Activated gamma-delta T cell treated with anti-CD3 and anti-CD28 coated beads, Interleukin-2, amount 50 U/mL, for 16 hours (primary cell): ENCODE measurements around the gene PPP2R5E.

ENCODE experiments used
- DNase-seq: peaks from one replicate; pipeline ENCODE4 v3.0.0-alpha.2; 2020; ENCODE audit warnings: low read depth

Gene PPP2R5E

DNA sequence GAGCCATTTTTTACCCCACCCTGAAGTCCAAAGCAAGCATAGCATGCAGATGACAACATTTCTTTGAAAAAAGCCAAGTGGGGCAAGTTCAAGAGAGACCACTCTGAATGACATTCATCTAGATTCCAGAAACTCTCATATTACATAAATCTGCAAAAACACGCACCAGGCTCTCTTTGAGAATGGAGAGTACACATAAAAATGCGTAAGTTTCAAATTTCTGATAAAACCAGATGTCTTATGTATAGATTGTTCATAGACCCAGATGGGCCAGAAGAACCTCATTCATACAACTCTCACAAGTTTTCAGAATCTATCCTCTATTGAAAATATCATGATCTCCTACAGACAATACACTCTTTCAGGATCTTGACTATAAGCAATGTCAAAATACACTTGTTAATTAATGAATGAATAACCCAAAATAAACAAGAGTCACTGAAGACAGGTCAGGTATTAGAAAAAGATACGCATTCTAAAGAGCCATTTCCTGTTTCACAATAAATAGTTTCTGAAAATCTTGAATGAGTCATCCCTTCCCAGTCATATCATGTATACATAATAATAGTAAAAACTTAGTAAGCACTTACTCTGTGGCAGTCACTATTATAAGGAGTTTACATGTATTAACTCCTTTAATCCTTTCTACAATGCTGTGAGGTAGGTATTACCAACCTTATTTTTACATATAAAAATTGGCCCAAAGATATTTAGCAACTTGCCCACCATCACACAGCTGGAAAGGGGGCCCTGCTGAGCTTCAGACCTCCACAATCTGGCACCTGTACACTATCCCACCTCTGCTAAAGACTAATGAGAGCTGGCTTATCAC, 72.0 kb downstream of the PPP2R5E start:
- DNase-seq, result no peak

GRCh38 chr14:63468294-63468693, 74.9 kb downstream of the PPP2R5E start:
- no peak for DNase-seq

GRCh38 chr14:63467440-63468072, 75.6 kb downstream of the PPP2R5E start:
- no peak for DNase-seq

GRCh38 chr14:63465347-63465746, 77.8 kb downstream of the PPP2R5E start:
- no peak for DNase-seq

- DNase-seq, result no peak
These were observed 82.4 kb downstream of the PPP2R5E start for GRCh38 chr14:63460680-63461369.

DNA sequence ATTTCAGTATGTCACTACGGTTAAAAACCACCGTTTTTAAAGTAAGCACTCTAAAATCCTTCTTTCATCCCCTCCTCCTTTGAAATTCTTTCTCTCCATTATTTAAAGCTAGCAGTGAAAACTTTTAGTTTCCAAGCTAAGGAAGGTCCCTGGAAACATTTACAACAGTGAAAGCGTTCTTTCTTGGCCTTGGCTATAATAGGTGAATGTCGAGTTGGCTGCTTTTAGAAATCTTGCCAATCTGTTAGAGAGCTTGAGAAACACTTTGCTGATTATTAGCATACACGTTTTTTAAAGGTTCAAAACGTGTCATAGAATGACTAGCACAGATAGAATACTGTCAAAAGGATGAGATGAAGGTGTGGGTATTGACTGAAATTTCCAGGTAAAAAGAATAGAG, 83.4 kb downstream of the PPP2R5E start:
- DNase-seq, result no peak

DNA sequence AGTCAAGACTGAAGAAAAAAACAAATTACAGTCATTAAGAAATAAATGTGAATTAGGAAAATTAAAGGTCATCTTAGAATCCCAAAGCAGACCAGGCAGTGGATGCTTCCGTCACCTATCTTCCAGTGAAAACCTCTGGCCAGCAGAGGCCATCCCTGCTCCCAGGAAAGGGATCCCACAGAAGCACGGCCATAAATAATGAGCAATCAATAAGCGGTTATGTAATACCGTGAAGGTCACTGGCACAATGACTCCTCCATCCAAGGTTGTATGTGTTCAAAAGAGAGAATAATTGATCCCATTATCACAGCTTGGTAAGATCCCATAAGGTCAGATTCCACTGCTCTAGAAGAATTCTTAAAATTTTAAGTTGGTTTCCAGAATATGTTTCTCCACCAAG, 85.7 kb downstream of the PPP2R5E start:
- DNase-seq, result no peak

GRCh38 chr14:63454863-63455622, 88.1 kb downstream of the PPP2R5E start:
- no peak for DNase-seq

GRCh38 chr14:63454436-63454835, 88.7 kb downstream of the PPP2R5E start:
- DNase-seq, result no peak

DNA sequence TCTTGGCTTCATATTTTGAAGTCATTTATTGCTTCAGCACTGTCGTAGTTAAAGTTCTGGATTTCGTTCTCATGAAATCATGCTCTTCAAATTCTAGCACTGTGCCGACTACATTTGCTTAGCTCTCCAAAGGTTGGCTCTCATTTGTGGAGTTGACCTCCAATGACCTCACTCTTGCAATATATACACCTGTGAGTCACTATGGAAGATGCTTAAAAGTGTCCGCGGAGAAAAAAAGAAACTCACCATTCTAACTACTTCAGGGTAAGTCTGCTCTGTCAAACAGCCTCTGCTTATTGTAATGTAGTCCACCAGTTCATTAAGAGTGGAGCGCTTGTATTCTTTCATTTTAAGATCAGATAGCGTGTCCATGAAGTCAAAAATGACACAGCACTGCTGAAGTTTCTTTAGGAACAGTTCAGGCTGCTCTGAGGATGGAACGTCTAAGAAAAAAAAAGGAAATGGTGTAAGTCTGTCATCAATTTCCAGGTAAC, 89.7 kb downstream of the PPP2R5E start:
- no peak for DNase-seq

DNA sequence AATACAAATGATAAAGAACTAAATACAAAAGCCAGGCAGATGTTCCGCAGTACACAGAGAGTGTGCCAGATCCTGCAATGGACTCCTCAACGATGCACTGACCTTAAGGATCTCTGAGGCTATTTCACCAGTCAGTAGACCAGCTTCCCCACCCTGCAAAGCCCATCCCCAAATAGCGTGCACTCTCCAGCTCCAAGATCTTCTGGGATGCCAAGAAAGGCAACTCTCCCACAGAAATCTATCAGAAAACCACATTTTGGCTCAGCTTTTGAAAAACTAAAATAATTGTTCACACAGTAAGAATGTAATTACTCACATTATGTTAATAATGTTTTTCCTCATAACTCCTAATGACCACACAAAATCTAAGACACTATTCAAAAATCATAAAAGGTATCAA, 90.4 kb downstream of the PPP2R5E start:
- no peak for DNase-seq

DNA sequence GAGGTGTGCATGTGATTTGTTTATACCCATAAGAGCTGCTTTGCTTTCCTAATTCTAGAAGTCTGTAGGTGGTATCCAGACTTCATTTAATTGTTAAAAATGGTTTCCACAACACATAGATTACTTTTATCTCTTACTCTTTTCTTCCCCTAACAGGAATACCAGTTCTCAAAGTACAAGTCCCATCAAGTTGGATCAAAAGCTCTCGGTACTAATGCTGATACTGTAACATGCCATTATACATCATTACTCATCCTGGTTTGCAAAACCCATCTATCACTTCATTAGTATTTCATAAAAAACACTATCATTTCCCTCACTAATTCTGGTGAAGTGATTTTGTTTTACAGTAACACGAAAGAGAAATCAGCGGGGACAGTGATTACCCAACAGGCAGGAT, 94.3 kb downstream of the PPP2R5E start:
- no peak for DNase-seq

DNA sequence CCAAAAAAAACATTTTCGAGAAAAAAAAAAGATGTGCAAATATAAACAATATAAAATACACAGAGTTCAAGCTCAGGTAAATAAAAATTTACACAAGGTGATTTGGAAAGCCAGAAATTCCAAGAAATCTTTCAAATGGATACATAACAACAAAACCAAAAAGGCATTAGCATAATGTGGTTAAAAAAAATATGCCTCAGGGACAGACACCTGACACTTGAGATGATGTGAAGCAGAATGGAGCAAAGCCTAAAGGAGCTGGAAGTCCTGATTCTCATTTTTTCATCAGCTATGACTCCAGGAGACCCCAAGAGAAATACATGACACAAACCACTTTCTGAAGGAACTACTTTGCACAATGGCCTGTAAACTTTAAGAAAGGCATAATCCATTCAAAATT, 98.6 kb downstream of the PPP2R5E start:
- DNase-seq, result no peak

- DNase-seq, result no peak
These were observed 99.2 kb downstream of the PPP2R5E start for GRCh38 chr14:63443988-63444387.

GRCh38 chr14:63443361-63443760, 99.8 kb downstream of the PPP2R5E start:
- no peak for DNase-seq

DNA sequence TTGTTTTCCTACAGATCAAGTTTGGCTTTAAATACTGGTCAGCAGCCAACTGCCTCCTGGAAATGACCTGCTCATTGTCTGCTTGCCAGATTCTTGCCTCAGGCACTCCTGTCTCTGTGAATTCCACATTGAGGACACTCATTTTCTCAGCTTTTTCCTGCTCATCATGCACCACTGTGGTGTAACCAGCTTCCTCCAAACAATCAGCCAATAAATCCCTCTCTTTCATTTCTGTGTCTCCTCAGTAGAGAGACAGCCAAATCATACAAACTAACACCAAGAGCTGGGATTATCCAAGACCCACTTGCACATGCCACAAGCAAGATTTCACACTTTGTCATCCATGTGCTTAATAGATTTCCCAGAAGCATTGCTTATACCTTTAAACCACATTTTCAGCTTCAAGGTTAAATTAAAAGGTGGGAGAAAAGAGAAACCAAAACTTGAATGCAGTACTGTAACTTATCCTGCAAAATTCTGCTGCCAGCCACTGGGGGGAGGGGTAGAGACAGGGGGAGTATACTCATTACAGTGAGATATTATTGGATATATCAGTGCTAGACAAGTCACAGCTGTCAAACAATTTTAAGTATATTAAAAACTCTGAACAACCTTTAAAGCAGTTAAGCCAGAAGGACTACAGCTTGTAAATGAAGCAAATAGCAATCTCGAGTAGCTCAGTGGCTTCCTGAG, 105.0 kb downstream of the PPP2R5E start:
- DNase-seq, result no peak

DNA sequence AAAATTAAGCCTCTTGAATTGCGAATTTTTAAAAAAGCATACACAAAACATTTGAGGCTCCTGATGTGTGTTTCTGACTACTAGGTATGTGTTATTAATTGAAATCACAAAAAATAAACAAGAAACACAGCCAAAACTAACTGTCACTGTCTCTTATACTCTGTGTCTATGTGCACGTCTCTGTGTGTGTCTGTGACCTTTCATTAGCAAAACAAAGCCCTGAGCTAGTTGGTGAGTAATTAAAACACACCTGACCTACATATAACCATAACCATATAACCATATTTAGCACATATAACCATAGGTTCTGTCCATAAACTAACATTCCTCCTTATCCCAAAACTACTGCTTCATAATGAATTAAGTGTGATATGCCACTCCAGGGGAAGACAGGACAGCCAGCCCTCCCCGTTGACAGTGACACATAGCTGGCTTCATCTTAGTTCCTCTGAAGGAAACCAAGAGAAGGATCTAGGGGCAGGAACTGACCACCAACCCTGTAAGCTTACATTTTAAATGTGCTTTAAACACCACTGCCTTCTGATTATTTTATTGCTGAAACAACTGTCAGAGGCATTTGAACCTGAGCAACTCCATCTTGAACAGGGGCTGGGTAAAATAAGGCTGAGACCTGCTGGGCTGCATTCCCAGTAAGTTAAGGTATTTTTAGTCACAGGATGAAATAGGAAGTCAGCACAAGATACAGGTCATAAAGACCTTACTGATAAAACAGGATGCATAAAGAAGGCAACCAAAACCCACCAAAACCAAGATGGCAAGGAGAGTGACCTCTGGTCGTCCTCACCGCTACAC, 106.7 kb downstream of the PPP2R5E start:
- no peak for DNase-seq

- DNase-seq, result no peak
These were observed 107.3 kb downstream of the PPP2R5E start for GRCh38 chr14:63435838-63436237.

- no peak for DNase-seq
These were observed 108.0 kb downstream of the PPP2R5E start for GRCh38 chr14:63435204-63435603.

- DNase-seq, result no peak
These were observed 110.2 kb downstream of the PPP2R5E start for GRCh38 chr14:63432888-63433552.
